HepG2 (cell line): Measurements from ENCODE around the gene KRTCAP3. TPM values are rescaled to one million over a fixed set of nuclear protein-coding genes. Genes with fewer than 3 reads are reported as not detected.
A peak's percentile ranks its signal among the peaks of the same experiment; 100 is the strongest.

Experiments
- ATAC-seq: fragments of 200-7000 bp; cut with Tn5 transposase; 3 replicates; pipeline ENCODE4 v1.9.1; 2020; ENCODE audit warnings: mild to moderate bottlenecking, moderate library complexity
- BruUV-seq: library from RNA; stranded (reverse); fragments of 400-500 nt; replicated peaks from 2 replicates; lab custom pipeline; 2021; lab: Mats Ljungman, UMichigan
- CTCF ChIA-PET: fragments of 300-600 bp; formaldehyde crosslinking; extraction: SDS; loops from one replicate; lab custom pipeline; 2021; ENCODE audit warnings: low total read pairs, inconsistent platforms, low intra/inter-chr PET ratio; lab: Yijun Ruan, JAX
- POLR2A ChIA-PET: fragments of 350-600 bp; sonication (Branson Sonifier 250); formaldehyde crosslinking; loops from one replicate; lab custom pipeline; 2020; ENCODE audit warnings: antibody characterized with exemption, inconsistent platforms; lab: Yijun Ruan, JAX
- DNase-seq: peaks from one replicate; pipeline ENCODE4 v3.0.0-alpha.2; 2015; ENCODE audit warnings: low spot score
- FAIRE-seq: peaks from 3 replicates; lab custom pipeline; 2011; peaks lifted over from hg19 to GRCh38; lab: Jason Lieb, UNC
- H2AFZ ChIP-seq: one replicate; pipeline ENCODE4 v1.6.1; 2011; ENCODE audit warnings: low read length, inconsistent platforms
- H3K27ac ChIP-seq: fragments of 300-600 bp; 3 replicates; pipeline ENCODE4 v1.8.0; 2011; ENCODE audit warnings: mixed run types, mild to moderate bottlenecking, mixed read lengths, low read length, inconsistent platforms; ENCODE audit not compliant: insufficient read depth; ENCODE audit errors: extremely low read length
- H3K27me3 ChIP-seq, 2 experiments: fragments of 200-600 bp in 1 of 2; 2 replicates in 1 of 2; 3 replicates in 1 of 2; pipeline versions ENCODE4 v1.6.0 to v1.8.0; 2011; ENCODE audit warnings: low read length in 2 of 2, mild to moderate bottlenecking in 2 of 2, moderate library complexity in 2 of 2, inconsistent platforms in 1 of 2; ENCODE audit not compliant: insufficient read depth in 2 of 2, control insufficient read depth in 1 of 2
- H3K36me3 ChIP-seq, 2 experiments: fragments of 200-600 bp in 1 of 2; replicated peaks in 1 of 2; 2 replicates in 1 of 2; 3 replicates in 1 of 2; pipeline versions ENCODE4 v1.5.1 to v1.8.0; 2011; ENCODE audit warnings: low read length in 2 of 2, inconsistent platforms in 1 of 2; ENCODE audit not compliant: insufficient read depth in 2 of 2, control insufficient read depth in 1 of 2
- H3K4me1 ChIP-seq: 2 replicates; pipeline ENCODE4 v1.5.1; 2012; ENCODE audit warnings: low read length, inconsistent platforms; ENCODE audit not compliant: insufficient read depth
- H3K4me2 ChIP-seq: 2 replicates; pipeline ENCODE4 v1.6.0; 2011; ENCODE audit warnings: low read depth, low read length, inconsistent platforms
- H3K4me3 ChIP-seq, 3 experiments: fragments of 200-600 bp in 1 of 3; sonication (generic), shearing (Covaris generic) in 1 of 3; replicated peaks in 1 of 3; 2 replicates each; pipeline ENCODE4 v1.5.1; 2011 to 2016; ENCODE audit warnings: low read length in 3 of 3, inconsistent platforms in 2 of 3, low read depth in 2 of 3, mild to moderate bottlenecking in 2 of 3, control low read depth in 1 of 3, mixed read lengths in 1 of 3; ENCODE audit not compliant: insufficient read depth in 1 of 3
- H3K79me2 ChIP-seq: one replicate; pipeline ENCODE4 v1.6.1; 2011; ENCODE audit warnings: low read length, inconsistent platforms; ENCODE audit not compliant: insufficient read depth
- H3K9ac ChIP-seq: 2 replicates; pipeline ENCODE4 v1.6.0; 2011; ENCODE audit warnings: mild to moderate bottlenecking, low read depth, low read length, inconsistent platforms; ENCODE audit not compliant: insufficient read depth
- H3K9me3 ChIP-seq: 2 replicates; pipeline ENCODE4 v1.5.1; 2012; ENCODE audit warnings: mild to moderate bottlenecking, low read length
- H4K20me1 ChIP-seq: 2 replicates; pipeline ENCODE4 v1.6.0; 2011; ENCODE audit warnings: inconsistent platforms, mild to moderate bottlenecking, low read length, moderate library complexity; ENCODE audit not compliant: insufficient read depth
- ARID3A ChIP-seq: IDR thresholded peaks from 2 replicates; pipeline ENCODE4 v1.6.1; 2012; ENCODE audit warnings: low read depth, low read length, improper control_type of control experiment
- CEBPG ChIP-seq: IDR thresholded peaks from 2 replicates; pipeline ENCODE4 v1.6.1; 2016
- HNF4A ChIP-seq: sonication (generic); formaldehyde crosslinking; IDR thresholded peaks from 2 replicates; pipeline ENCODE4 v1.4.0; 2020; ENCODE audit warnings: missing genetic modification reagents
- HOXD1 ChIP-seq: sonication (generic); formaldehyde crosslinking; IDR thresholded peaks from 2 replicates; pipeline ENCODE4 v1.5.0; 2020; ENCODE audit warnings: missing genetic modification reagents
- MAFG ChIP-seq: sonication (generic); formaldehyde crosslinking; IDR thresholded peaks from 2 replicates; pipeline ENCODE4 v1.5.1; 2020; ENCODE audit warnings: mild to moderate bottlenecking, missing genetic modification reagents
- MIER3 ChIP-seq: IDR thresholded peaks from 2 replicates; pipeline ENCODE4 v1.6.1; 2016; ENCODE audit warnings: missing compliant biosample characterization, borderline replicate concordance
- PBX2 ChIP-seq: IDR thresholded peaks from 2 replicates; pipeline ENCODE4 v1.6.1; 2016; ENCODE audit warnings: control low read depth
- RXRB ChIP-seq: IDR thresholded peaks from 2 replicates; pipeline ENCODE4 v1.6.1; 2016; ENCODE audit warnings: borderline replicate concordance, missing genetic modification reagents, missing compliant biosample characterization
- YEATS2 ChIP-seq: sonication (generic); formaldehyde crosslinking; IDR thresholded peaks from 2 replicates; pipeline ENCODE4 v1.4.0; 2020; ENCODE audit warnings: missing genetic modification reagents, borderline replicate concordance
- ZBTB38 ChIP-seq: sonication (generic); formaldehyde crosslinking; IDR thresholded peaks from 2 replicates; pipeline ENCODE4 v1.5.1; 2020; ENCODE audit warnings: mild to moderate bottlenecking, missing genetic modification reagents
- ZMAT5 ChIP-seq: sonication (generic); formaldehyde crosslinking; IDR thresholded peaks from 2 replicates; pipeline ENCODE4 v1.5.0; 2020; ENCODE audit warnings: mild to moderate bottlenecking, low read depth, missing genetic modification reagents, borderline replicate concordance
- ZNF281 ChIP-seq: sonication (generic); formaldehyde crosslinking; IDR thresholded peaks from 2 replicates; pipeline ENCODE4 v1.4.0; 2020; ENCODE audit warnings: missing genetic modification reagents, borderline replicate concordance
- ZNF800 ChIP-seq: sonication (generic); formaldehyde crosslinking; IDR thresholded peaks from 2 replicates; pipeline ENCODE4 v1.4.0; 2020; ENCODE audit warnings: missing genetic modification reagents
- WGBS: methylation state at CpG from one replicate; pipeline ENCODE4 v1.1.6; 2017; ENCODE audit warnings: low lambda C conversion rate; 5-methylcytosine and 5-hydroxymethylcytosine counted together
- in situ Hi-C: cut with HindIII; loops from 2 replicates; pipeline ENCODE4 v1.10.0; 2017; ENCODE audit warnings: low pct_unique_long_range_greater_than_20kb; ENCODE audit not compliant: extremely low pct_ligation_motif_present
- intact Hi-C: fragments of 100-400 bp; cut with micrococcal nuclease; formaldehyde crosslinking; loops from one replicate; pipeline ENCODE4 v1.10.0; 2022; ENCODE audit not compliant: unreplicated experiment
- polyA plus RNA-seq, 8 experiments: library from polyadenylated mRNA; depleted of rRNA in 3 of 8; stranded (reverse) in 7 of 8; unstranded in 1 of 8; fragments of >200 nt; fragmentation: Illumina TruSeq in 4 of 8; extraction: Trizol in 4 of 8; gene quantifications; 2 replicates each; pipeline versions ENCODE4 v1.2.1 to v1.2.3, GENCODE V29; 2011 to 2016; ENCODE audit warnings: low read depth in 4 of 8, missing spikeins in 1 of 8, mixed read lengths in 1 of 8; ENCODE audit not compliant: insufficient read depth in 1 of 8
- total RNA-seq, 5 experiments: library from RNA; depleted of rRNA; stranded (reverse); fragments of >200 nt; fragmentation: Illumina TruSeq; extraction: Trizol; gene quantifications; 2 replicates each; pipeline ENCODE4 v1.2.3, GENCODE V29; 2016; ENCODE audit warnings: low read depth in 1 of 5
- TF ChIP-seq, protein P1 (sequence below): sonication (generic); formaldehyde crosslinking; IDR thresholded peaks from 2 replicates; pipeline ENCODE4 v1.8.1; 2023; ENCODE audit warnings: missing genetic modification reagents, inconsistent platforms, borderline replicate concordance

The KRTCAP3 gene
- total and polyA plus RNA-seq, 2 of the 13 experiments (the other 11 are each of a cell fraction or from before 2014, with no cell fraction given) = 2.1 to 4.5 TPM

GRCh38 chr2:27412419-27413152 lies 29.6 kb upstream of the KRTCAP3 start:
- H3K27ac ChIP-seq = peak overlapping the region; percentile 75
- FAIRE-seq = no peak
- peak overlapping the region; percentile 77 for H3K4me2 ChIP-seq
- peak; percentile 71 for DNase-seq
- ATAC-seq = no peak
- ChIA-PET CTCF (no interaction called here), POLR2A (interaction anchor here (0.8 kb wide), 1 partner anchor 16 kb away, joined by 3 read pairs; the partner anchor contains the start of gene NRBP1)
- H3K36me3 ChIP-seq = no peaks in the 10 kb centered on the region
- in situ Hi-C loops (no loop called here), intact Hi-C loops (no loop called here)
- peaks cover 16% of the 10 kb centered on the region for H3K79me2 ChIP-seq
- H3K27me3 ChIP-seq = no peaks in the 10 kb centered on the region; a peak in 1 of 5 replicates
- BruUV-seq = no TSS peak
- H3K4me3 ChIP-seq = peak overlapping the region in 2 of 3 experiments; percentile 38 to 52; a peak in 5 of 6 replicates
- peak overlapping the region; percentile 67 for H2AFZ ChIP-seq
- H3K9me3 ChIP-seq = no peaks in the 10 kb centered on the region
- WGBS = 5% methylated on average over 9 of the region's 9 CpGs
- H3K9ac ChIP-seq = peak overlapping the region; percentile 42
- peaks cover 49% of the 10 kb centered on the region for H3K4me1 ChIP-seq
- 0 out of 2 replicates have a peak, but pooled peaks cover 6% of the 10 kb centered on the region for H4K20me1 ChIP-seq
- no peak for TF ChIP-seq ZNF281 (CRISPR knock-in tag)
- TF ChIP-seq HNF4A = peak; percentile 67; the same call in 1 of the 2 replicates
- TF ChIP-seq PBX2 = no peak
- peak; percentile 73; the same call in 1 of the 2 replicates for TF ChIP-seq RXRB (CRISPR knock-in tag)
- TF ChIP-seq MAFG (CRISPR knock-in tag) = no peak
- TF ChIP-seq CEBPG (CRISPR knock-in tag) = peak; percentile 40
- TF ChIP-seq ZBTB38 (CRISPR knock-in tag) = no peak
- 0 out of 2 replicates have a peak, but pooled peaks have one; percentile 11 for TF ChIP-seq ARID3A
- TF ChIP-seq HOXD1 (CRISPR knock-in tag) = no peak
- TF ChIP-seq, protein P1, sequence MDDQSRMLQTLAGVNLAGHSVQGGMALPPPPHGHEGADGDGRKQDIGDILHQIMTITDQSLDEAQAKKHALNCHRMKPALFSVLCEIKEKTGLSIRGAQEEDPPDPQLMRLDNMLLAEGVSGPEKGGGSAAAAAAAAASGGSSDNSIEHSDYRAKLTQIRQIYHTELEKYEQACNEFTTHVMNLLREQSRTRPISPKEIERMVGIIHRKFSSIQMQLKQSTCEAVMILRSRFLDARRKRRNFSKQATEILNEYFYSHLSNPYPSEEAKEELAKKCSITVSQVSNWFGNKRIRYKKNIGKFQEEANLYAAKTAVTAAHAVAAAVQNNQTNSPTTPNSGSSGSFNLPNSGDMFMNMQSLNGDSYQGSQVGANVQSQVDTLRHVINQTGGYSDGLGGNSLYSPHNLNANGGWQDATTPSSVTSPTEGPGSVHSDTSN (CRISPR knock-in tag) = no peak
- 0 out of 2 replicates have a peak, but pooled peaks have one; percentile 9 for TF ChIP-seq YEATS2 (CRISPR knock-in tag)
- TF ChIP-seq MIER3 (CRISPR knock-in tag) = no peak
- TF ChIP-seq ZNF800 = no peak
- no peak for TF ChIP-seq ZMAT5 (CRISPR knock-in tag)
